ENCODE data around the gene CAPN15. TPM values are rescaled to one million over a fixed set of nuclear protein-coding genes. Genes with fewer than 3 reads are reported as not detected.
"Not testable (repeated sequence)": the region's sequence is repeated elsewhere in the genome, so short reads cannot be mapped to it uniquely, and the experiment has no call there.

Gene CAPN15
- total and polyA plus RNA-seq, 2 of the 4 experiments (the other 2 are of a cell fraction): 9.3 to 24.3 TPM

DNA sequence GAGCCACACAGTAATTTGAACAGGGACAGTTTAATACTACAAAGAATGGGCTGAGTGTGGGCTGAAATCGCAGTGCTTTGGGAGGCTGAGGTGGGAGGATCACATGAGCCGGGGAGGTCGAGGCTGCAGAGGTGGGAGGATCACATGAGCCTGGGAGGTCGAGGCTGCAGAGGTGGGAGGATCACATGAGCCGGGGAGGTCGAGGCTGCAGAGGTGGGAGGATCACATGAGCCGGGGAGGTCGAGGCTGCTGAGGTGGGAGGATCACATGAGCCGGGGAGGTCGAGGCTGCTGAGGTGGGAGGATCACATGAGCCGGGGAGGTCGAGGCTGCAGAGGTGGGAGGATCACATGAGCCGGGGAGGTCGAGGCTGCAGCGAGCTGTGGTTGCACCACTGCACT lies 32.8 kb upstream of the CAPN15 start:
- BruUV-seq (replicated peaks); dilution Hi-C loops (cut with HindIII; ENCODE audit: low sequenced_read_pairs, unreplicated experiment); H3K56ac ChIP-seq (ENCODE audit: extremely low read depth, insufficient read depth, low read length); H3K4ac ChIP-seq (ENCODE audit: low read depth, low read length); H3K18ac ChIP-seq (ENCODE audit: low read depth, low read length); H2AK9ac ChIP-seq (replicated peaks; ENCODE audit: low read depth, low read length, poor library complexity); H3K9ac ChIP-seq (ENCODE audit: low read depth, low read length); H3K9me3 ChIP-seq (ENCODE audit: control insufficient read depth, insufficient read depth, low read length); H4K91ac ChIP-seq (ENCODE audit: insufficient read depth, low read depth, low read length); H3K4me3 ChIP-seq (ENCODE audit: insufficient read depth, low read depth, low read length); H3K27ac ChIP-seq (ENCODE audit: insufficient read depth, low read length); H2BK120ac ChIP-seq (ENCODE audit: low read depth, low read length); H3K23ac ChIP-seq (ENCODE audit: low read depth, low read length); H4K20me1 ChIP-seq (ENCODE audit: insufficient read depth, low read length); H2BK20ac ChIP-seq (ENCODE audit: low read depth, low read length); H3K79me1 ChIP-seq (ENCODE audit: low read depth in 1 of 2, low read length in 2 of 2); H2AFZ ChIP-seq (replicated peaks; ENCODE audit: low read length, poor library complexity); H2AK5ac ChIP-seq (ENCODE audit: low read depth, low read length); POLR2A ChIA-PET (ENCODE audit: unreplicated experiment); H3K4me2 ChIP-seq (ENCODE audit: low read depth, low read length); H3K27me3 ChIP-seq (ENCODE audit: control insufficient read depth, insufficient read depth, low read length); H2BK15ac ChIP-seq (ENCODE audit: low read depth, low read length); H3K9me1 ChIP-seq (ENCODE audit: insufficient read depth, low read length); DNase-seq; H2BK5ac ChIP-seq (ENCODE audit: low read depth, low read length, poor library complexity, severe bottlenecking); H4K8ac ChIP-seq (ENCODE audit: low read depth in 2 of 2, low read length in 2 of 2); ATAC-seq (ENCODE audit: low read depth); H3K14ac ChIP-seq (replicated peaks; ENCODE audit: low read depth, low read length); in situ Hi-C loops (cut with MboI; ENCODE audit: low sequenced_read_pairs); H3K4me1 ChIP-seq (ENCODE audit: control insufficient read depth, insufficient read depth, low read length); H4K5ac ChIP-seq (ENCODE audit: low read depth, low read length): not testable (repeated sequence)
- H3K36me3 ChIP-seq (ENCODE audit: control insufficient read depth, insufficient read depth, low read length): peaks cover 20% of the 10 kb centered on the region
- 81% methylated on average over 6 of the region's 15 CpGs; no CpG with 5 or more reads in 1 of the 2 experiments for WGBS, 2 experiments (ENCODE audit: extremely low coverage in 2 of 2, insufficient read length in 1 of 2)
- intact Hi-C loops (cut with micrococcal nuclease): loop anchor here (2.0 kb wide), 1 partner anchor 70 kb away; the partner anchor contains the start of gene RAB11FIP3
- CTCF ChIA-PET: interaction anchor here (1.2 kb wide), 1 partner anchor 103 kb away, joined by 3 read pairs; no protein-coding TSS in a partner anchor

All from IMR-90 (cell line).